Activated T-cell treated with anti-CD3 and anti-CD28 coated beads, Interleukin-2, amount 50 U/mL, for 4 hours (primary cell): ENCODE data around the gene DNAJB6. TPM values are rescaled to one million over a fixed set of nuclear protein-coding genes. Genes with fewer than 3 reads are reported as not detected.
"Not testable (repeated sequence)": the region's sequence is repeated elsewhere in the genome, so short reads cannot be mapped to it uniquely, and the experiment has no call there.

Experiments used
- ATAC-seq, 2 donors: fragments of 200-7000 bp; cut with Tn5 transposase; one replicate each; pipeline ENCODE4 v1.10.0; 2021
- DNase-seq: peaks from one replicate; pipeline ENCODE4 v3.0.0-alpha.2; 2020
- H3K27me3 Mint-ChIP-seq: one replicate; pipeline ENCODE4 v1.8.0; 2021; ENCODE audit warnings: low read depth, mixed read lengths
- H3K36me3 Mint-ChIP-seq: one replicate; pipeline ENCODE4 v1.8.0; 2022; ENCODE audit warnings: mixed read lengths; ENCODE audit not compliant: insufficient read depth
- H3K4me1 Mint-ChIP-seq: one replicate; pipeline ENCODE4 v1.8.0; 2021; ENCODE audit warnings: low read depth, mixed read lengths
- H3K4me3 Mint-ChIP-seq: one replicate; pipeline ENCODE4 v1.8.0; 2021; ENCODE audit warnings: mild to moderate bottlenecking, moderate library complexity, mixed read lengths
- H3K9me3 Mint-ChIP-seq: one replicate; pipeline ENCODE4 v1.8.0; 2021; ENCODE audit warnings: mixed read lengths
- total RNA-seq, 3 donors: library from RNA; stranded (reverse); gene quantifications; one replicate each; pipeline ENCODE4 v1.2.1, GENCODE V29; 2021

The DNAJB6 gene
- total RNA-seq, 3 donors from 2014 or later: 107 to 129 (median 117) TPM

DNA sequence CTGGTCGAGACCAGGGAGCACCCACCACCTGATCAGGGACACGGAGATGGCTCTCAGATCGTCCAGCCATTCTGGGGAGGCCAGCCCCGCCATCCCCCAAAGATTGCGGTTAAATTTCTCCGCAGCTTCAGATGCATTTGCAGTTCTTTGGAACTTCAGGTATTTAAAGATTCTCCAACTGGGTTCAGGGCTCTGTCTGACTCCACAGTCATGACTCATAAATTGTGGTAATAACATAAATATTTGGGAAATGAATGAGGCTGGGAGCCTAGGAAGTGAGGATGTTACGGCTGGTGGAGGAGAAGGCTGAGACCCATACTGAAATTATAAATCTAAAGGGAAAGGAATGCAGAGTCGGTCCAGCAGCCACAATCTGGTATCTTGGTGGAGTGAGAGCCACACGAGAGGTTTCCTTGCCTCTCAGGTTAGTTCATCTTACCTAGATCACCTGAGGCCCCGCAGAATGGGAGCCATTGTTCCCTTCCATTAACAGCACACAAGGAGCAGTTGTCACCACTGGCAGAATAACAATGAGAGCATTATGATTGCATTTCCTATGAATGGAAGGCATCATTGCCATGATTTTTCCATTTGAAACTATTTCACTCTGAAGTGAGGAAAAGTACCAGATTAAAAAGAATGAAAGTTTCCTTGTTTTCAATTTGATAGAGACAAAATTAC is 26.7 kb upstream of the DNAJB6 start:
- Mint-ChIP-seq H3K9me3 (no peaks in the 10 kb centered on the region), H3K4me1 (peaks cover 18% of the 10 kb centered on the region), H3K4me3 (no peak overlapping the region), H3K27me3 (no peaks in the 10 kb centered on the region), H3K36me3 (no peaks in the 10 kb centered on the region)
- DNase-seq (no peak), ATAC-seq (no peak)

DNA sequence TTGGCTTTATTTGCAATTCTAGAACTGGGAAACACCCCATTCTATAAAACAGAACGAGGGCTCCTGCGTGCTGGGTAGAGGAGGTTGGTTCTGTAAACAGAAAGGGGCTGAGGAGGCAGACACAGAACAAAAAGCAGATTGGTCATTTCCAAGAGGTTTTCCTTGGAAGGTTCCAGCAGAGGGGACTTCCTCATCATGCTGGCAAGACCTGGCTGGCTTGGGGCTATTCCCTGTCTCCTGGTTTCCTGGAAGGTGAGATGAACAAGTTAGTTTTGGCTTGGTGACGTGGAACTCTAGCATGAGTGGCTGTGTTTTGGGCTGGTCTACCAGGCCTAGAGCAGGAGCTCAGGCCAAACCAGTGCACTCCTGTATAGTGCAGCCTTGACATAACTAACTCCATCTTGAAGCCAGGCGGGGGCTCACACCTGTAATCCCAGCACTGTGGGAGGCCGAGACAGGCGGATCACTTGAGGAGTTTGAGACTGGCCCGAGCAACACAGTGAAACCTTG is 26.1 kb upstream of the DNAJB6 start:
- H3K4me3 Mint-ChIP-seq: no peak overlapping the region
- no peaks in the 10 kb centered on the region for H3K9me3 Mint-ChIP-seq
- no peaks in the 10 kb centered on the region for H3K27me3 Mint-ChIP-seq
- no peak for ATAC-seq
- H3K36me3 Mint-ChIP-seq: no peaks in the 10 kb centered on the region
- peaks cover 18% of the 10 kb centered on the region for H3K4me1 Mint-ChIP-seq
- DNase-seq: no peak

DNA sequence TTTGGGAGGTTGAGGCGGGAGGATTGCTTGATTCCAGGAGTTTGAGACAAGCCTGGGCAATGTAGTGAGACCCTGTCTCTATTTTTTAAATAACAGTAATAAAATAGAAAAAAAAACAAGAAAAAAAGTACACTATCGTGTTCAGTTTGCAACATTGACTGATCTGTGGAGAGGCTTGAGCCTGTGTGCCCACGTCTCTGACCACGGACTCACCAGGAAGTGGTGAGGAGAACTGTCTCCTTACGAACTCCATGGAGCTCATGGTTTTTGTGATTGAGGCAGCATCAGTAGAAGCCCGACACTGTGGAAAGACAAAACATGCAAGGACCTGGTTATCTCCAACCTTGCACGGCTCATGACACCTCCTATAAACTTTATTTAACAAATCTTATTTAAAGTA is 23.9 kb upstream of the DNAJB6 start:
- no peak overlapping the region for H3K4me3 Mint-ChIP-seq
- ATAC-seq: no peak
- H3K9me3 Mint-ChIP-seq: no peaks in the 10 kb centered on the region
- no peak for DNase-seq
- no peaks in the 10 kb centered on the region for H3K36me3 Mint-ChIP-seq
- no peaks in the 10 kb centered on the region for H3K27me3 Mint-ChIP-seq
- peaks cover under 1% of the 10 kb centered on the region for H3K4me1 Mint-ChIP-seq

DNA sequence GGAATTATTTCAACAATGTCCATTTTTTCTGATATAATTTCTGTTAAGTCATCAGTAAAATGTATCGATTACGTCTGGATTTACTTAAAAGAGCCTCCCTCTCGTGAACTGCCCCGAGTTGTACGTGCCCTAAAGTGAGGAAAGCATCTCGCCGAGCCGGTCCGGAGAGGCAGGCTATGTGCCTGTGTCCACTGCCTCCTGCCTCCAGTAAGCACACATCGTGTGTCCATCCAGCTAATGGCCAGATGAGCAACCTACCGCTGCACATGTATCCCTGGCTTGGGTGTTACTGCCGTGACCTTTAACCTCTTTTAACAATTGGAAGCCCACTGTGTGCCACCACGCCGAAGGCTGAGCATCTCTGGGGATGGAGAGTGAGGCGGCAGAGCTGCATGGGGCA is 23.2 kb upstream of the DNAJB6 start:
- Mint-ChIP-seq H3K27me3 (no peaks in the 10 kb centered on the region), H3K4me1 (peaks cover 5% of the 10 kb centered on the region), H3K4me3 (no peak overlapping the region), H3K9me3 (no peaks in the 10 kb centered on the region), H3K36me3 (no peaks in the 10 kb centered on the region)
- DNase-seq (no peak), ATAC-seq (no peak)

DNA sequence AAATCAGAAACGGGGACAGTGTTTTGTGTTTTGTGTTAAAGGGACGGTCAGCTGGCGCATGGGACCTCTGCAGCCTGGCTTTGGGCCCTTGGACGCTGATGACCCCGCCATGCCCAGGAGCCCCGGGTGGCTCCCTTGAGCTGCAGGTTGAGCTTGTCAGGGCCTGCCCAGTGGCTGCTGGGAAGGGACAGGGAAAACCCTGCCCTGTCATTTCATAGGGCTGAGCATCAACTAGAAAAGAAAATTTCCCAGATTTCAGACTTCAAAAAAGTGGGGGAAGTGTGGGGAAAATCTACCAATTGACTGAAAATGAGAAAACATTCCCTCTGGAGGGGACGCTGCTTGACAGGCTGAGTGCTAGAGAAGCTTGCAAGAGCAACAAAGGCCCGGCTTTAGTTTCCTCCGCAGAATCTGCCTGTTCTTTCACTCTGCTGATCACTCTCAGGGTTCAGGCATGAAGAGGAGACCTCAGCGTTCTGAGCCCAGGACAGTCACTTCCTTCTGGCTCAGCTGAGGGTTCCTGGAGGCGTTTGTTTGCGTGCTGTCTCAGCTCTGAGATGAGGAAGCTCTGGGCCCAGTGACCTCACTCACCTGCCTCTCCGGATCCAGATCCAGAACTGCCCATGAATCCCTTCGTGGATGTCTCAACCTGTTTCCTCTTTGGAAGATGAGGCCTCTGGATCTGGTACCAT is 18.6 kb upstream of the DNAJB6 start:
- ATAC-seq (peak; percentile 83 to 85), DNase-seq (no peak)
- H3K4me1 Mint-ChIP-seq: peaks cover 8% of the 10 kb centered on the region
- H3K27me3 Mint-ChIP-seq: no peaks in the 10 kb centered on the region
- peak overlapping the region; percentile 9 for H3K4me3 Mint-ChIP-seq
- no peaks in the 10 kb centered on the region for H3K36me3 Mint-ChIP-seq
- H3K9me3 Mint-ChIP-seq: no peaks in the 10 kb centered on the region

DNA sequence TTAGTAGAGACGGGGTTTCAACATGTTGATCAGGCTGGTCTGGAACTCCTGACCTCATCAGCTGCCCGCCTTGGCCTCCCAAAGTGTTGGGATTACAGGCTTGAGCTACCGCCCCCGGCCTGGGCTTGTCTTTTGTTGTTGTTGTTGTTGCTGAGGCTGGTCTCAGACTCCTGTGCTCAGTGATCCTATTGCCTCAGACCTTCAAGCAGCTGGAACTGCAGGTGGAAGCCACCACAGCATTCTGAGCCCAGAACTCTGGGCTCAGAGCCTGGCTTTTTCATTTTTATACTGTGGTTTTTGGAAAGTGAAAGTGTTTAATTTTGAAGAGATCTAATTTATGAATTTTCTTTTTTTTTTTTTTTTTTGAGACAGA is 16.2 kb upstream of the DNAJB6 start:
- Mint-ChIP-seq H3K4me3 (no peak overlapping the region), H3K9me3 (no peaks in the 10 kb centered on the region), H3K4me1 (peaks cover 8% of the 10 kb centered on the region), H3K36me3 (no peaks in the 10 kb centered on the region), H3K27me3 (no peaks in the 10 kb centered on the region)
- DNase-seq (no peak), ATAC-seq (no peak)

DNA sequence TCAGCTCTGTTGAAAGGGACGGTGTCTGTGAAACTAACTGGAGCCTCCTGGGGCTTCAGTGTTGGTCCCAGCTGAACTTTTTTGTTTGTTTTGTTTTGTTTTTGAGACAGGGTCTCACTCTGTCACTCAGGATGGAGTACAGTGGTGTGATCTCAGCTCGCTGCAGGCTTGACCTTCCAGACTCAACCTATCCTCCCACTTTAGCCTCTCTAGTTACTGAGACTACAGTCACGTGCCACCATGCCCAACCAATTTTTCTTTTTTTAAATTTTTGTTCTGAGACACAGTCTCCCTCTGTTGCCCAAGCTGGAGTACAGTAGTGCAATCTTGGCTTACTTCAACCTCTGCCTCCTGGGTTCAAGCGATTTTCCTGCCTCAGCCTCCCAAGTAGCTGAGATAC is 13.4 kb upstream of the DNAJB6 start:
- H3K4me3 Mint-ChIP-seq: no peak overlapping the region
- H3K4me1 Mint-ChIP-seq: peaks cover 5% of the 10 kb centered on the region
- no peaks in the 10 kb centered on the region for H3K36me3 Mint-ChIP-seq
- H3K27me3 Mint-ChIP-seq: no peaks in the 10 kb centered on the region
- ATAC-seq: no peak
- no peaks in the 10 kb centered on the region for H3K9me3 Mint-ChIP-seq
- DNase-seq: no peak

DNA sequence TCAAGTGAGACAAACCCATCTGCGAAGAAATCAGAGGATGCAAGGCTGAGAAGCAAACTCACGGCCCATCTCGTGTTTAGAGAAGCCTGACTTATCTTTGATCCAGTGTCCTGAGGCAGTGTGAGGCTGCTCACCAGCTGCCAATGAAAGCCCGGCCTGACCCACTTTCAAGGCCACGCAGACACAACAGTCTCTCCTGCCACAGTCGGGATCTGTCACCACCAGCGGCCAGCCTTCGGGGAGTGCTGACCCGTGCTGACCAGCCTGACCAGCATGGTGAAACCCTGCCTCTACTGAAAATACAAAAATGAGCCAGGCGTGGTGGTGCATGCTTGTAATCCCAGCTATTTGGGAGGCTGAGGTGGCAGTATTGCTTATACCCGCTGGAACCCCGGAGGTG is 7.4 kb upstream of the DNAJB6 start:
- H3K9me3 Mint-ChIP-seq: no peaks in the 10 kb centered on the region
- no peaks in the 10 kb centered on the region for H3K4me1 Mint-ChIP-seq
- H3K4me3 Mint-ChIP-seq: no peak overlapping the region
- ATAC-seq (no peak), DNase-seq (no peak)
- no peaks in the 10 kb centered on the region for H3K36me3 Mint-ChIP-seq
- peaks cover 2% of the 10 kb centered on the region for H3K27me3 Mint-ChIP-seq

DNA sequence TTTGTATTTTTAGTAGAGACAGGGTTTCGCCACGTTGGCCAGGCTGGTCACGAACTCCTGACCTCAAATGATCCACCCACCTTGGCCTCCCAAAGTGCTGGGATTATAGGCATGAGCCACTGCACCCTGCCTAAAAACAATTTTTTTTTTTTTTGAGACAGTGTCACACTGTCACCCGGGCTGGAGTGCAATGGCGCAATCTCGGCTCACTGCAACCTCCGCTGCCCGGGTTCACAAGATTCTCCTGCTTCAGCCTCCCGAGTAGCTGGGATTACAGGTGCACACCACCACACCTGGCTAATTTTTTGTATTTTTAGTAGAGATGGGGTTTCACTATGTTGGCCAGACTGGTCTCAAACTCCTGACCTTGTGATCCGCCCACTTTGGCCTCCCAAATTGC is 6.2 kb upstream of the DNAJB6 start:
- H3K4me1 Mint-ChIP-seq, H3K4me3 Mint-ChIP-seq, H3K9me3 Mint-ChIP-seq, ATAC-seq, H3K36me3 Mint-ChIP-seq, DNase-seq, H3K27me3 Mint-ChIP-seq: not testable (repeated sequence)

DNA sequence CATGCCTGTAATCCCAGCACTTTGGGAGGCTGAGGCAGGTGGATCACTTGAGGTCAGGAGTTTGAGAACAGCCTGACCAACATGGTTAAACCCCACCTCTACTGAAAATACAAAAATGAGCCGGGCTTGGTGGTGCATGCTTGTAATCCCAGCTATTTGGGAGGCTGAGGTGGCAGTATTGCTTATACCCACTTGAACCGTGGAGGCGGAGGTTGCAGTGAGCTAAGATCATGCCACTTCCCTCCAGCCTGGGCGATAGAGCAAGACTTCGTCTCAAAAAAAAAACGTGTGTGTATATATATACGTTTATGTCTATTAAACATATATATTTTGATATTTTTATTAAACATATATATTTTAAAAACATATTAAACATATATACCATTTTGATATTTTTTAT is 5.8 kb upstream of the DNAJB6 start:
- not testable (repeated sequence) for DNase-seq, H3K9me3 Mint-ChIP-seq, H3K36me3 Mint-ChIP-seq, H3K4me3 Mint-ChIP-seq, ATAC-seq, H3K27me3 Mint-ChIP-seq, H3K4me1 Mint-ChIP-seq

DNA sequence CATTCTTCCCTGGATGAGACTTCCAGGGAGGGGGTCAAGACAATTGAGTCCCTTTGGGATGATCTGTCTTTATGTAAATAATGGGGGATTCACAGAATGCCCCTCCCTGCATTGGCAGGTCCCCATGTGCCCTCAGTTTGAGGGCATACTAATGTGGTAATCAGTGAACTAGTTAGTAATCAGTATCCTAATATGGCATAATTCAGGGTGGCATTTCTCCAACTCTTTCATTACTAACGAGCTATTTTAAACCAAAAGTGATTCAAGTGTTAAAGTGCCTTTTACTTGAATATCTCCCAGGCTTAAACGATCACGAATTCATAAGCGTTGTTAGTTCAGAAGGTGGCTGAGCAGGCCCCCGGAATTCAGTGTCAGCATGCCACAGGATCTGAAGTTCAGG is 1.6 kb upstream of the DNAJB6 start:
- Mint-ChIP-seq H3K27me3 (peaks cover 2% of the 10 kb centered on the region), H3K4me1 (peaks cover 23% of the 10 kb centered on the region), H3K36me3 (peaks cover 14% of the 10 kb centered on the region), H3K4me3 (peak overlapping the region; percentile 92), H3K9me3 (no peaks in the 10 kb centered on the region)
- ATAC-seq (no peak), DNase-seq (no peak)

DNA sequence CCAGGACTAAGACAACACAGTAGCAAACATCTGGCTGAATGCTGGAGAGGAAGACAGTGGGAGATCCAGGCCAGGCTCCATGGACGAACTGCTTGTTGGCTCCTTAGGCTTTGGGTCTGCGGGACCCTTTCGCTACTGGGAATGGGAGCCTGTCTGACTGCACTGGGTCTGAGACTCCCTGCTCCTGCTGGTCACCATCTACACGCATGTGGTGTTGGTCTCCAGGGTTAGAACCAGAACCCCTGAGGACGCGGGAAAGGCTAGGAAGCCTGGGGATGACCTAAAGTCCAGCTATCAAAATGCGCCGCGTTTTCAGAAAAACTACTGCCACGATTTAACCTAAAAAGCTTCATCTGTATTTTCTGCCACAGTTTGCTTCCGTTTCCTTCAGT is 817 bp upstream of the DNAJB6 start:
- peaks cover 2% of the 10 kb centered on the region for H3K27me3 Mint-ChIP-seq
- DNase-seq: no peak
- H3K4me3 Mint-ChIP-seq: peak overlapping the region; percentile 92

DNA sequence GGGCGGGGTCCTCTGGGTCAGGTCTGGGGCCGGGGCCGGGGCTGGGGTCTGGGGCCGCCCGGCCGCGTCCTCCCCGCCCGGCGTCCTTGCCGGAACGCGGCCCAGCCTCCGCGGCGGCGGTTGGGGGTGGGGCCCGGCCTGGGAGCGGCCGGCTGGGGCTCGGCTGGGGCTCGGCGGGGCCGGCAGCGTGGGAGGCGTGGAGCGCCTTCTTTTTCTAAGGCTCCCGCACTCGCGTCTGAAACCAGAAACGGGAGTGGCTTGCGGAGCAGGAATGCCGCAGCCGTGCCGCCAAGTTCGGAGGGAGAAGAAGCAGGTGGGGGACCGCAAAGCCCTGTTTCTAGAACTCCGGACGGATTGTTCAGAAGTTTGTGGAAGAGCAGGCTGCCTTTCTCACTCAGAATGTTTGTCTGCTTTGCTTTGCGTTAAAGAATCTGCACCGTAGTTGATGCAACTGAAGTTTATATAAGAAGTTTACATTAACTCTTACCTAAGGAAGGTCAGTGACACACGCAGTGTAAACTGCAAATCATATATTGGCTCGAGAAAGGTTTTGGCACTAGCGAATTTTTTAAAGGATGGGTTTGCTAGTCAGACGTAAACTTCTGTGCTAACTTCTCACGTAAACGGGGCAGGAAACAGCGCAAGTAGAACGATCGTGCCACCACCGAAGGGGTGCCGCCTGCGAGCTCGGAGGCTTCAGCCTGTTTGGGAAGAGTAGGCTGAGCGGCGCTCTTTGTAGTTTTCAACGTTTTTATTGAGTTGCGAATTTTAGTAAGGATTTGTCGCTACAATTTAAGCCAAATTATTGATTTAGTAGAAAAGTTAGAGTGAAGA is 729 bp downstream of the DNAJB6 start:
- ATAC-seq (peak; percentile 68 to 73), DNase-seq (peak; percentile 36)
- peaks cover 14% of the 10 kb centered on the region for H3K36me3 Mint-ChIP-seq
- no peaks in the 10 kb centered on the region for H3K9me3 Mint-ChIP-seq
- H3K4me1 Mint-ChIP-seq: peaks cover 42% of the 10 kb centered on the region
- H3K4me3 Mint-ChIP-seq: peak overlapping the region; percentile 95
- no peaks in the 10 kb centered on the region for H3K27me3 Mint-ChIP-seq

More for the DNA sequence above, 817 bp upstream of the DNAJB6 start:
- no peak for ATAC-seq
- peaks cover 30% of the 10 kb centered on the region for H3K4me1 Mint-ChIP-seq
- H3K9me3 Mint-ChIP-seq: no peaks in the 10 kb centered on the region
- peaks cover 14% of the 10 kb centered on the region for H3K36me3 Mint-ChIP-seq

DNA sequence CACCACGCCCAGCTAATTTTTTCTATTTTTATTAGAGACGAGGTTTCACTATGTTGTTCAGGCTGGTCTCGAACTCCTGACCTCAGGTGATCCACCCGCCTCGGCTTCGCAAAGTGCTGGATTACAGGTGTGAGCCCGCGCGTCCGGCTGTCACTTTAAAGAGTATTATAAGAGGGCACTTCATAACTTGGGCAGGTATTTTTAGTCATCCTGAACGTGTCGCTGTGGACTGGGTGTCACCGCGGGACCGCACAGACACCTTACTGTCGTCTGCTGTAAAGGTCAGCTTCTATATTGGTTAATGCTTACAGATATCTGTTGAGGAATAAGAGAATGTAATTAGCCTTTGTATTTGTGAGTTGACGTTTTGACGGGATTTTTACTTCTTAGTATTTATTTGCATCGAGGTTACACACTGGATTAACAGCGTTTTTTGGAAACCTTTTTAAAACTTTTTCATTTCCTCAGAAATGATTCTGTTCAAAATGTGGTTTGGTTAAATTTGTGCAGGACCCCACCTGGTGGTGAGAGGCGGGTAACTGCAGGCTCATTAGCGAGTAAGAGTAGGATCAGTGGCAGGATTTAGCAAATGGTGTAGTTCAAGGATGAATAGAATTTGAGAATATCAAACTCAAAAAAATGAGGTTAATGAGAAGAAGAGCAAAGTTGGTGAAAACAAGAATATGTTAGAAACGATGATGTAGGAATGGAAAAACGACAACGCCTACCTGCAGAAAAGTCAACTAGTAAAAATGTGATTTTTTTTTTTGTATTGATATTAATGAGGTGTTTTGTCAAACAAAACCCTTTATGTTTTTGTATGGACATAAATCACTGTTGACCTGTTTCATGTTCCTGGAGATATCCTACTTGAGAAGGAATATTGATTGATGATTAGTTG is 3.2 kb downstream of the DNAJB6 start:
- peak overlapping the region; percentile 95 for H3K4me3 Mint-ChIP-seq
- peaks cover 14% of the 10 kb centered on the region for H3K36me3 Mint-ChIP-seq
- no peaks in the 10 kb centered on the region for H3K27me3 Mint-ChIP-seq
- DNase-seq: peak; percentile 60
- H3K4me1 Mint-ChIP-seq: peaks cover 56% of the 10 kb centered on the region
- no peak for ATAC-seq
- no peaks in the 10 kb centered on the region for H3K9me3 Mint-ChIP-seq
